ENCODE measurements around the gene SDF2L1. TPM values are rescaled to one million over a fixed set of nuclear protein-coding genes. Genes with fewer than 3 reads are reported as not detected.

The SDF2L1 gene
- total and polyA plus RNA-seq, 2 donors (not counting 3 experiments of a cell fraction or from before 2014, with no cell fraction given), result 66.7 to 79.5 TPM

GRCh38 chr22:21603973-21604372, 38.1 kb upstream of the SDF2L1 start:
- CTCF ChIA-PET, result interaction anchor here (0.7 to 1.8 kb wide), 5 partner anchors 13 to 43 kb away, joined by 3 to 8 read pairs (median 5); partner anchors contain the start of gene YDJC
- no peaks in the 10 kb centered on the region for H3K9me1 ChIP-seq (replicated peaks; ENCODE audit: control insufficient read depth, extremely low read depth, insufficient read depth, low read length)
- BruUV-seq (replicated peaks), result no TSS peak
- FAIRE-seq (no peak), DNase-seq (ENCODE audit: low read depth, low spot score) (no peak)
- POLR2A ChIA-PET, result interaction anchor here (1.0 kb wide), 1 partner anchor 37 kb away, joined by 9 read pairs; no protein-coding TSS in a partner anchor
- TF ChIP-seq FOS (IDR thresholded peaks at IDR 0.05; ENCODE audit: borderline replicate concordance, insufficient read depth, low read length) (no peak), GATA2 (IDR thresholded peaks at IDR 0.05; ENCODE audit: insufficient read depth, insufficient read length, low read depth, low read length) (no peak), POLR2AphosphoS5 (IDR thresholded peaks at IDR 0.05; ENCODE audit: insufficient read depth, low read depth, low read length) (no peak), POLR2A (IDR thresholded peaks at IDR 0.05; ENCODE audit: low read depth, low read length) (no peak), MYC (IDR thresholded peaks at IDR 0.05; ENCODE audit: low read depth, low read length) (no peak), EZH2 (IDR thresholded peaks at IDR 0.05; ENCODE audit: borderline replicate concordance, low read depth, low read length, severe bottlenecking) (no peak), MAX (IDR thresholded peaks at IDR 0.05; ENCODE audit: insufficient read depth, insufficient read length) (no peak), JUN (IDR thresholded peaks at IDR 0.05; ENCODE audit: borderline replicate concordance, insufficient read depth, insufficient read length, low read depth) (no peak)
- TF ChIP-seq, protein P1, sequence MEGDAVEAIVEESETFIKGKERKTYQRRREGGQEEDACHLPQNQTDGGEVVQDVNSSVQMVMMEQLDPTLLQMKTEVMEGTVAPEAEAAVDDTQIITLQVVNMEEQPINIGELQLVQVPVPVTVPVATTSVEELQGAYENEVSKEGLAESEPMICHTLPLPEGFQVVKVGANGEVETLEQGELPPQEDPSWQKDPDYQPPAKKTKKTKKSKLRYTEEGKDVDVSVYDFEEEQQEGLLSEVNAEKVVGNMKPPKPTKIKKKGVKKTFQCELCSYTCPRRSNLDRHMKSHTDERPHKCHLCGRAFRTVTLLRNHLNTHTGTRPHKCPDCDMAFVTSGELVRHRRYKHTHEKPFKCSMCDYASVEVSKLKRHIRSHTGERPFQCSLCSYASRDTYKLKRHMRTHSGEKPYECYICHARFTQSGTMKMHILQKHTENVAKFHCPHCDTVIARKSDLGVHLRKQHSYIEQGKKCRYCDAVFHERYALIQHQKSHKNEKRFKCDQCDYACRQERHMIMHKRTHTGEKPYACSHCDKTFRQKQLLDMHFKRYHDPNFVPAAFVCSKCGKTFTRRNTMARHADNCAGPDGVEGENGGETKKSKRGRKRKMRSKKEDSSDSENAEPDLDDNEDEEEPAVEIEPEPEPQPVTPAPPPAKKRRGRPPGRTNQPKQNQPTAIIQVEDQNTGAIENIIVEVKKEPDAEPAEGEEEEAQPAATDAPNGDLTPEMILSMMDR (IDR thresholded peaks at IDR 0.05; ENCODE audit: extremely low read depth in 1 of 2, insufficient read depth in 1 of 2, low read depth in 1 of 2, low read length in 2 of 2), result no peak
- no peaks in the 10 kb centered on the region for H3K27me3 ChIP-seq (ENCODE audit: control insufficient read depth in 2 of 2, insufficient read depth in 2 of 2, low read length in 2 of 2)
- H4K20me1 ChIP-seq (replicated peaks; ENCODE audit: control insufficient read depth, extremely low read depth, insufficient read depth, low read length), result peaks cover 10% of the 10 kb centered on the region
- H3K4me3 ChIP-seq (replicated peaks in 1 of 3; ENCODE audit: insufficient read depth in 1 of 3, low read depth in 1 of 3, low read length in 3 of 3), result no peak overlapping the region
- H3K4me2 ChIP-seq (ENCODE audit: insufficient read depth, low read length), result no peak overlapping the region
- H2AFZ ChIP-seq (ENCODE audit: low read depth, low read length), result no peak overlapping the region
- no peak overlapping the region for H3K27ac ChIP-seq (ENCODE audit: insufficient read depth, low read depth, low read length)
- H3K79me2 ChIP-seq (ENCODE audit: control insufficient read depth, insufficient read depth, low read length), result peaks cover 86% of the 10 kb centered on the region
- peaks cover 0 to 2% of the 10 kb centered on the region in 2 experiments for H3K36me3 ChIP-seq (ENCODE audit: control insufficient read depth in 2 of 2, extremely low read depth in 1 of 2, insufficient read depth in 2 of 2, low read length in 2 of 2)
- intact Hi-C loops (cut with micrococcal nuclease) (no loop called here), dilution Hi-C loops (cut with MboI; ENCODE audit: extremely low pct_ligation_motif_present, low sequenced_read_pairs) (no loop called here)
- H3K9me3 ChIP-seq (replicated peaks; ENCODE audit: control insufficient read depth, insufficient read depth, low read length), result no peaks in the 10 kb centered on the region
- H3K4me1 ChIP-seq (ENCODE audit: control insufficient read depth, extremely low read depth, insufficient read depth, low read length), result peaks cover 2% of the 10 kb centered on the region
- H3K9ac ChIP-seq (replicated peaks; ENCODE audit: extremely low read depth, insufficient read depth, low read length), result no peak overlapping the region
